NCI-H2227 (cell line): ENCODE measurements around the gene CARD6.
"Not testable (repeated sequence)": the region's sequence is repeated elsewhere in the genome, so short reads cannot be mapped to it uniquely, and the experiment has no call there.

Source experiments
- DNase-seq: peaks from one replicate; lab custom pipeline; 2025; ENCODE audit not compliant: unreplicated experiment; lab: John Stamatoyannopoulos, UW

The CARD6 gene

GRCh38 chr5:40873286-40873880, 32.2 kb downstream of the CARD6 start:
- DNase-seq: no peak

GRCh38 chr5:40875958-40876357, 34.8 kb downstream of the CARD6 start:
- no peak for DNase-seq

GRCh38 chr5:40877371-40877988, 36.3 kb downstream of the CARD6 start:
- no peak for DNase-seq

- peak; percentile 39 for DNase-seq
Measured at GRCh38 chr5:40879163-40879942, 38.2 kb downstream of the CARD6 start.

GRCh38 chr5:40882291-40882690, 41.1 kb downstream of the CARD6 start:
- no peak for DNase-seq

GRCh38 chr5:40883051-40883450, 41.9 kb downstream of the CARD6 start:
- not testable (repeated sequence) for DNase-seq

GRCh38 chr5:40895440-40896425, 54.6 kb downstream of the CARD6 start:
- DNase-seq: not testable (repeated sequence)

GRCh38 chr5:40904205-40904993, 63.2 kb downstream of the CARD6 start:
- DNase-seq: peak; percentile 74

GRCh38 chr5:40904994-40905306, 63.8 kb downstream of the CARD6 start:
- DNase-seq: no peak

- no peak for DNase-seq
Measured at GRCh38 chr5:40906351-40906751, 65.2 kb downstream of the CARD6 start.

GRCh38 chr5:40909264-40909663, 68.1 kb downstream of the CARD6 start, which contains the start of gene C7:
Gene C7 (plus strand): TSS chr5:40909497. CDS start chr5:40909611, 114 bp downstream.
- DNase-seq: no peak

GRCh38 chr5:40909723-40910122, 68.6 kb downstream of the CARD6 start:
- no peak for DNase-seq
